ENCODE results near the gene MRTFB.

Gene MRTFB

DNA sequence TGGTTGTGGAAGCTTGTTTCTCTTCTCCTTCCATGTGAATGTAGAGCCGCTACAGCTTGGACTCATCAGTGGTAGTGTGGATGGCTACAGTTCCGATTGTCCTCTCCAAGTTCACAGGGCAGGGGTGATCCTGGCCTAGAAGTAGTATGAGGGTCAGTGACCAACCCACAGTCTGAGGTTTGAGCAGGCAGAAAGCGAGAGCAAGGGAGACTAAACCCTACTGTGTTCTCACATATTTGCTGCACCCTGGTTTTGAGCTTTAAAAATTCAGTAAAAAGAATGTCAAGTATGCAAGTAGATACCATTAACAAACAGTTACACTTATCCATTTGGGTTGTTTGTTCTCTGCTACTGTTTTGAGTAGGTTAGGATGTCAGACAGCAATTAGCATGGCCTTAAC lies 148.9 kb downstream of the MRTFB start:
- no peak overlapping the region for H3K4me3 ChIP-seq (replicated peaks; ENCODE audit: insufficient read depth, low read length)
- no peak for DNase-seq (ENCODE audit: low read depth in 1 of 2, low spot score in 1 of 2)
- no peak overlapping the region for H3K27ac ChIP-seq (replicated peaks)
- no peaks in the 10 kb centered on the region for H3K27me3 ChIP-seq (ENCODE audit: insufficient read depth, poor library complexity, severe bottlenecking)
- no peak for TF ChIP-seq SPI1 (IDR thresholded peaks at IDR 0.05; ENCODE audit: borderline replicate concordance, low read depth)
- TF ChIP-seq, protein P1, sequence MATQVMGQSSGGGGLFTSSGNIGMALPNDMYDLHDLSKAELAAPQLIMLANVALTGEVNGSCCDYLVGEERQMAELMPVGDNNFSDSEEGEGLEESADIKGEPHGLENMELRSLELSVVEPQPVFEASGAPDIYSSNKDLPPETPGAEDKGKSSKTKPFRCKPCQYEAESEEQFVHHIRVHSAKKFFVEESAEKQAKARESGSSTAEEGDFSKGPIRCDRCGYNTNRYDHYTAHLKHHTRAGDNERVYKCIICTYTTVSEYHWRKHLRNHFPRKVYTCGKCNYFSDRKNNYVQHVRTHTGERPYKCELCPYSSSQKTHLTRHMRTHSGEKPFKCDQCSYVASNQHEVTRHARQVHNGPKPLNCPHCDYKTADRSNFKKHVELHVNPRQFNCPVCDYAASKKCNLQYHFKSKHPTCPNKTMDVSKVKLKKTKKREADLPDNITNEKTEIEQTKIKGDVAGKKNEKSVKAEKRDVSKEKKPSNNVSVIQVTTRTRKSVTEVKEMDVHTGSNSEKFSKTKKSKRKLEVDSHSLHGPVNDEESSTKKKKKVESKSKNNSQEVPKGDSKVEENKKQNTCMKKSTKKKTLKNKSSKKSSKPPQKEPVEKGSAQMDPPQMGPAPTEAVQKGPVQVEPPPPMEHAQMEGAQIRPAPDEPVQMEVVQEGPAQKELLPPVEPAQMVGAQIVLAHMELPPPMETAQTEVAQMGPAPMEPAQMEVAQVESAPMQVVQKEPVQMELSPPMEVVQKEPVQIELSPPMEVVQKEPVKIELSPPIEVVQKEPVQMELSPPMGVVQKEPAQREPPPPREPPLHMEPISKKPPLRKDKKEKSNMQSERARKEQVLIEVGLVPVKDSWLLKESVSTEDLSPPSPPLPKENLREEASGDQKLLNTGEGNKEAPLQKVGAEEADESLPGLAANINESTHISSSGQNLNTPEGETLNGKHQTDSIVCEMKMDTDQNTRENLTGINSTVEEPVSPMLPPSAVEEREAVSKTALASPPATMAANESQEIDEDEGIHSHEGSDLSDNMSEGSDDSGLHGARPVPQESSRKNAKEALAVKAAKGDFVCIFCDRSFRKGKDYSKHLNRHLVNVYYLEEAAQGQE (IDR thresholded peaks at IDR 0.05; ENCODE audit: insufficient replicate concordance, low read depth), result no peak
- TF ChIP-seq GABPA (IDR thresholded peaks at IDR 0.05; ENCODE audit: low read depth), result no peak
- TF ChIP-seq POLR2AphosphoS5 (IDR thresholded peaks at IDR 0.05; ENCODE audit: low read depth), result no peak
- TF ChIP-seq, protein P2, sequence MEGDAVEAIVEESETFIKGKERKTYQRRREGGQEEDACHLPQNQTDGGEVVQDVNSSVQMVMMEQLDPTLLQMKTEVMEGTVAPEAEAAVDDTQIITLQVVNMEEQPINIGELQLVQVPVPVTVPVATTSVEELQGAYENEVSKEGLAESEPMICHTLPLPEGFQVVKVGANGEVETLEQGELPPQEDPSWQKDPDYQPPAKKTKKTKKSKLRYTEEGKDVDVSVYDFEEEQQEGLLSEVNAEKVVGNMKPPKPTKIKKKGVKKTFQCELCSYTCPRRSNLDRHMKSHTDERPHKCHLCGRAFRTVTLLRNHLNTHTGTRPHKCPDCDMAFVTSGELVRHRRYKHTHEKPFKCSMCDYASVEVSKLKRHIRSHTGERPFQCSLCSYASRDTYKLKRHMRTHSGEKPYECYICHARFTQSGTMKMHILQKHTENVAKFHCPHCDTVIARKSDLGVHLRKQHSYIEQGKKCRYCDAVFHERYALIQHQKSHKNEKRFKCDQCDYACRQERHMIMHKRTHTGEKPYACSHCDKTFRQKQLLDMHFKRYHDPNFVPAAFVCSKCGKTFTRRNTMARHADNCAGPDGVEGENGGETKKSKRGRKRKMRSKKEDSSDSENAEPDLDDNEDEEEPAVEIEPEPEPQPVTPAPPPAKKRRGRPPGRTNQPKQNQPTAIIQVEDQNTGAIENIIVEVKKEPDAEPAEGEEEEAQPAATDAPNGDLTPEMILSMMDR (IDR thresholded peaks at IDR 0.05; ENCODE audit: insufficient read depth, low read length), result no peak

DNA sequence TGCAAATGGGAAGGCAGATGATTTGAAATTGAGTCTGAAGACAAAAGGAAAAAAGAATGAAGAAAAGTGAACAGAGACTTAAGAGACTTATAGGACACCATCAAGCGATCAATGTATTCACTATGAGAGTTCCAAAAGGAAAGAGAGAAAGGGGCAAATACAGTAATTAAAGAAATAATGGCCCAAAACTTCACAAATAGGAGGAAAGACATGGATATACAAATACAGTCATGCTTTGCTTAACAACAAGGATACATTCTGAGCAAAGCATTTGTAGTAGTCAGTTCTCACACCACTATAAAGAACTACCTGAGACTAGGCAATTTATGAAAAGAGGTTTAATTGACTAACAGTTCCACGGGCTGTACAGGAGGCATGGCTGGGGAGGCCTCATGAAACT lies 152.5 kb downstream of the MRTFB start:
- no peak for DNase-seq (ENCODE audit: low read depth in 1 of 2, low spot score in 1 of 2)
- TF ChIP-seq, protein P1 (IDR thresholded peaks at IDR 0.05; ENCODE audit: insufficient replicate concordance, low read depth), result no peak
- TF ChIP-seq, protein P2 (IDR thresholded peaks at IDR 0.05; ENCODE audit: insufficient read depth, low read length), result no peak
- TF ChIP-seq SPI1 (IDR thresholded peaks at IDR 0.05; ENCODE audit: borderline replicate concordance, low read depth) (no peak), POLR2AphosphoS5 (IDR thresholded peaks at IDR 0.05; ENCODE audit: low read depth) (no peak), GABPA (IDR thresholded peaks at IDR 0.05; ENCODE audit: low read depth) (no peak)
- no peak overlapping the region for H3K4me3 ChIP-seq (replicated peaks; ENCODE audit: insufficient read depth, low read length)
- no peak overlapping the region for H3K27ac ChIP-seq (replicated peaks)
- no peaks in the 10 kb centered on the region for H3K27me3 ChIP-seq (ENCODE audit: insufficient read depth, poor library complexity, severe bottlenecking)

DNA sequence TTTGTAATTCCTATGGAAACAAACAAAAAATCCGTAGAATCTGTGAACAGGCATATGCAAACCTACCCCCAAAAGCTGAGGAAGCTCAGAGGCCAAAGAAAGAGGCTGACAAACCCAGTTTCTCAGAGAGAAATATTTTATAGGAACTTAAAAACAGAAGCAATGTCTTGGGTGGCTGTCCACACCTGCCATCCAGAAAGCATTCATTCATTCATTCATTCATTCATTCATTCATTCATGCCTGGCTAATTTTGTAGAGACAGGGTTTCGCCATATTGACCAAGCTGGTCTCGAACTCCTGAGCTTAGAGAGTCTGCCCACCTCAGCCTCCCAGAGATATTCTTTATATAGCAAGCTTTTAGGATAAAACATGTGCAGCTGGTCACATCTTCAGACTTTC lies 154.3 kb downstream of the MRTFB start:
- DNase-seq (ENCODE audit: low read depth in 1 of 2, low spot score in 1 of 2), result no peak
- no peaks in the 10 kb centered on the region for H3K27me3 ChIP-seq (ENCODE audit: insufficient read depth, poor library complexity, severe bottlenecking)
- no peak overlapping the region for H3K27ac ChIP-seq (replicated peaks)
- no peak for TF ChIP-seq GABPA (IDR thresholded peaks at IDR 0.05; ENCODE audit: low read depth)
- TF ChIP-seq SPI1 (IDR thresholded peaks at IDR 0.05; ENCODE audit: borderline replicate concordance, low read depth), result no peak
- TF ChIP-seq, protein P1 (IDR thresholded peaks at IDR 0.05; ENCODE audit: insufficient replicate concordance, low read depth), result no peak
- TF ChIP-seq, protein P2 (IDR thresholded peaks at IDR 0.05; ENCODE audit: insufficient read depth, low read length), result no peak
- no peak for TF ChIP-seq POLR2AphosphoS5 (IDR thresholded peaks at IDR 0.05; ENCODE audit: low read depth)
- no peak overlapping the region for H3K4me3 ChIP-seq (replicated peaks; ENCODE audit: insufficient read depth, low read length)

All from HL-60 (cell line).